GM10248 (cell line): Measurements from ENCODE around the gene RICTOR.

Experiments used
- CTCF ChIA-PET: fragments of 300-600 bp; sonication (Branson Sonifier 250); formaldehyde crosslinking; extraction: SDS; loops from one replicate; lab custom pipeline; 2021; ENCODE audit warnings: antibody characterized with exemption; lab: Yijun Ruan, JAX
- POLR2A ChIA-PET: fragments of 350-650 bp; sonication (Branson Sonifier 250); formaldehyde crosslinking; extraction: SDS; loops from one replicate; lab custom pipeline; 2020; ENCODE audit warnings: antibody characterized with exemption; lab: Yijun Ruan, JAX
- DNase-seq: peaks from one replicate; pipeline ENCODE4 v3.0.0; 2012; ENCODE audit errors: extremely low spot score
- CTCF ChIP-seq: IDR thresholded peaks from 2 replicates; pipeline ENCODE4 v1.5.1; 2012; ENCODE audit warnings: mild to moderate bottlenecking, low read depth; ENCODE audit errors: extremely low read depth, missing control alignments, control extremely low read depth

RICTOR gene

GRCh38 chr5:38888041-38888440 lies 186.2 kb downstream of the RICTOR start:
- POLR2A ChIA-PET, result no interaction called here
- no peak for TF ChIP-seq CTCF
- CTCF ChIA-PET, result no interaction called here
- no peak for DNase-seq
